ENCODE measurements around the gene TINAGL1. TPM values are rescaled to one million over a fixed set of nuclear protein-coding genes. Genes with fewer than 3 reads are reported as not detected.
A peak's percentile ranks its signal among the peaks of the same experiment; 100 is the strongest.

Gene TINAGL1, protein sequence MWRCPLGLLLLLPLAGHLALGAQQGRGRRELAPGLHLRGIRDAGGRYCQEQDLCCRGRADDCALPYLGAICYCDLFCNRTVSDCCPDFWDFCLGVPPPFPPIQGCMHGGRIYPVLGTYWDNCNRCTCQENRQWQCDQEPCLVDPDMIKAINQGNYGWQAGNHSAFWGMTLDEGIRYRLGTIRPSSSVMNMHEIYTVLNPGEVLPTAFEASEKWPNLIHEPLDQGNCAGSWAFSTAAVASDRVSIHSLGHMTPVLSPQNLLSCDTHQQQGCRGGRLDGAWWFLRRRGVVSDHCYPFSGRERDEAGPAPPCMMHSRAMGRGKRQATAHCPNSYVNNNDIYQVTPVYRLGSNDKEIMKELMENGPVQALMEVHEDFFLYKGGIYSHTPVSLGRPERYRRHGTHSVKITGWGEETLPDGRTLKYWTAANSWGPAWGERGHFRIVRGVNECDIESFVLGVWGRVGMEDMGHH
- 100 to 1,000 TPM; 317 to 506 TPM for total RNA-seq
- polyA plus RNA-seq: 100 to 1,000 TPM; 158 to 325 TPM
- long read RNA-seq, donor 1, transcript TINAGL1-201 (12 exons, 2,187 nt): major isoform, 69 of 95 reads
- long read RNA-seq, donor 1, partial matches to known transcripts: 14 of 95 reads
- long read RNA-seq, donor 1, other reads (novel, unspliced or antisense): 12 of 95 reads
- long read RNA-seq, donor 2, transcript TINAGL1-201 (12 exons, 2,187 nt): major isoform, 118 of 238 reads
- long read RNA-seq, donor 2, partial matches to known transcripts: 72 of 238 reads
- long read RNA-seq, donor 2, other reads (novel, unspliced or antisense): 48 of 238 reads

DNA sequence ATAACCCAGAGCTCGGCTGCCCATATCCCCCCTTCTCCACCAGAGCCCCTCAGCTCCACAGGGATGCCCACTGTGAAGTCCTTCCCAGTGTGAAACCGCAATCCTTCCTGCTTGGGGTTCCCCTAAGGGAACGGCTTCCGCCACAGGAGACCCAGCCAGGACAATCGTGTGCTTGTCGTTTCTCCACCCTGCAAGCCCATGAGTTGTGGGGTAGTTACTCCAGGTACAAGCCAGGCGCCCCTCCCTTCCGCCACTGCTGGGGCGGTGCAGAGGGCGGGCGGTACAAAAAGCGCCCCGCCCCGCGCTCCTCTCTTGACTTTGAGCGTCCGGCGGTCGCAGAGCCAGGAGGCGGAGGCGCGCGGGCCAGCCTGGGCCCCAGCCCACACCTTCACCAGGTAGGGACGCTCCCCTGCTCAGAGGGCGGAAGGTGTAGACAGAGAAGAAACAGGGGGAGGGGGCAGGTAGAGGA, at the start of gene TINAGL1:
Gene TINAGL1 (plus strand): TSS at position 315 of the 469 bp plus-strand sequence. CDS start 634 bp downstream, outside the sequence.
- intact Hi-C loops (cut with DNase I): loop anchor here in 1 of 2 donors (5.0 kb wide), 1 partner anchor 136 kb away; no protein-coding TSS in a partner anchor

GRCh38 chr1:31529999-31530684, 46.2 kb upstream of the TINAGL1 start:
- intact Hi-C loops (cut with DNase I): no loop called here
- no peaks in the 10 kb centered on the region for H3K36me3 ChIP-seq (ENCODE audit: control insufficient read depth in 1 of 2, insufficient read depth in 2 of 2, low read length in 1 of 2)
- 33 to 44% methylated on average over 4 of the region's 4 CpGs for WGBS, 2 donors
- ATAC-seq (ENCODE audit: low FRiP score) (no peak), DNase-seq (no peak)
- H3K4me1 ChIP-seq (ENCODE audit: control insufficient read depth in 1 of 2, insufficient read depth in 2 of 2, low read length in 2 of 2): no peaks in the 10 kb centered on the region
- no peak overlapping the region for H3K4me3 ChIP-seq (ENCODE audit: low read length in 2 of 2)
- no peaks in the 10 kb centered on the region for H3K27me3 ChIP-seq (ENCODE audit: control insufficient read depth in 1 of 2, insufficient read depth in 2 of 2, low read length in 1 of 2)
- no peak overlapping the region for H3K27ac ChIP-seq (ENCODE audit: low read depth in 1 of 2, low read length in 2 of 2)
- H3K9me3 ChIP-seq (ENCODE audit: control insufficient read depth, low read length): no peaks in the 10 kb centered on the region

More for the DNA sequence above, at the start of gene TINAGL1:
- H3K4me3 ChIP-seq (ENCODE audit: low read length in 2 of 2): peak within 1 kb of the TSS; percentile 65 to 95
- peak in 1 of 2 donors; percentile 90 for DNase-seq
- H3K9me3 ChIP-seq (ENCODE audit: control insufficient read depth, low read length): no peaks in the 10 kb centered on the region
- H3K4me1 ChIP-seq (ENCODE audit: control insufficient read depth in 1 of 2, insufficient read depth in 2 of 2, low read length in 2 of 2): peaks cover 1 to 5% of the 10 kb centered on the region in 2 donors
- H3K36me3 ChIP-seq (ENCODE audit: control insufficient read depth in 1 of 2, insufficient read depth in 2 of 2, low read length in 1 of 2): no peaks in the 10 kb centered on the region
- ATAC-seq (ENCODE audit: low FRiP score): peak; percentile 42
- WGBS, 2 donors: 1% methylated on average over 25 of the region's 25 CpGs
- H3K27me3 ChIP-seq (ENCODE audit: control insufficient read depth in 1 of 2, insufficient read depth in 2 of 2, low read length in 1 of 2): no peaks in the 10 kb centered on the region
- H3K27ac ChIP-seq (ENCODE audit: low read depth in 1 of 2, low read length in 2 of 2): peak within 1 kb of the TSS; percentile 82 to 83

GRCh38 chr1:31531177-31531999, 44.9 kb upstream of the TINAGL1 start:
- Histone ChIP-seq H3K36me3 (ENCODE audit: control insufficient read depth in 1 of 2, insufficient read depth in 2 of 2, low read length in 1 of 2) (no peaks in the 10 kb centered on the region), H3K9me3 (ENCODE audit: control insufficient read depth, low read length) (no peaks in the 10 kb centered on the region), H3K4me1 (ENCODE audit: control insufficient read depth in 1 of 2, insufficient read depth in 2 of 2, low read length in 2 of 2) (no peaks in the 10 kb centered on the region), H3K4me3 (ENCODE audit: low read length in 2 of 2) (no peak overlapping the region), H3K27me3 (ENCODE audit: control insufficient read depth in 1 of 2, insufficient read depth in 2 of 2, low read length in 1 of 2) (no peaks in the 10 kb centered on the region), H3K27ac (ENCODE audit: low read depth in 1 of 2, low read length in 2 of 2) (no peak overlapping the region)
- no peak for DNase-seq
- ATAC-seq (ENCODE audit: low FRiP score): no peak
- intact Hi-C loops (cut with DNase I): no loop called here
- WGBS, 2 donors: 28 to 50% methylated on average over 10 of the region's 10 CpGs

- 29 to 36% methylated on average over 1 of the region's 1 CpG for WGBS, 2 donors
- DNase-seq (no peak), ATAC-seq (ENCODE audit: low FRiP score) (no peak)
- H3K4me1 ChIP-seq (ENCODE audit: control insufficient read depth in 1 of 2, insufficient read depth in 2 of 2, low read length in 2 of 2): no peaks in the 10 kb centered on the region
- no peaks in the 10 kb centered on the region for H3K36me3 ChIP-seq (ENCODE audit: control insufficient read depth in 1 of 2, insufficient read depth in 2 of 2, low read length in 1 of 2)
- no peak overlapping the region for H3K4me3 ChIP-seq (ENCODE audit: low read length in 2 of 2)
- no peak overlapping the region for H3K27ac ChIP-seq (ENCODE audit: low read depth in 1 of 2, low read length in 2 of 2)
- intact Hi-C loops (cut with DNase I): no loop called here
- H3K9me3 ChIP-seq (ENCODE audit: control insufficient read depth, low read length): no peaks in the 10 kb centered on the region
- H3K27me3 ChIP-seq (ENCODE audit: control insufficient read depth in 1 of 2, insufficient read depth in 2 of 2, low read length in 1 of 2): no peaks in the 10 kb centered on the region
Measured at GRCh38 chr1:31532173-31532572, 44.1 kb upstream of the TINAGL1 start.

- intact Hi-C loops (cut with DNase I): no loop called here
- no peaks in the 10 kb centered on the region for H3K36me3 ChIP-seq (ENCODE audit: control insufficient read depth in 1 of 2, insufficient read depth in 2 of 2, low read length in 1 of 2)
- no peaks in the 10 kb centered on the region for H3K27me3 ChIP-seq (ENCODE audit: control insufficient read depth in 1 of 2, insufficient read depth in 2 of 2, low read length in 1 of 2)
- no peak overlapping the region for H3K4me3 ChIP-seq (ENCODE audit: low read length in 2 of 2)
- H3K27ac ChIP-seq (ENCODE audit: low read depth in 1 of 2, low read length in 2 of 2): no peak overlapping the region
- no peaks in the 10 kb centered on the region for H3K9me3 ChIP-seq (ENCODE audit: control insufficient read depth, low read length)
- H3K4me1 ChIP-seq (ENCODE audit: control insufficient read depth in 1 of 2, insufficient read depth in 2 of 2, low read length in 2 of 2): no peaks in the 10 kb centered on the region
- DNase-seq (no peak), ATAC-seq (ENCODE audit: low FRiP score) (no peak)
- WGBS, 2 donors: 91 to 94% methylated on average over 7 of the region's 7 CpGs
Measured at GRCh38 chr1:31535561-31535960, 40.8 kb upstream of the TINAGL1 start.

- intact Hi-C loops (cut with DNase I): no loop called here
- no peak for ATAC-seq (ENCODE audit: low FRiP score)
- WGBS, 2 donors: 95 to 96% methylated on average over 3 of the region's 3 CpGs
- Histone ChIP-seq H3K27ac (ENCODE audit: low read depth in 1 of 2, low read length in 2 of 2) (no peak overlapping the region), H3K9me3 (ENCODE audit: control insufficient read depth, low read length) (peaks cover 2% of the 10 kb centered on the region), H3K4me3 (ENCODE audit: low read length in 2 of 2) (no peak overlapping the region), H3K4me1 (ENCODE audit: control insufficient read depth in 1 of 2, insufficient read depth in 2 of 2, low read length in 2 of 2) (no peaks in the 10 kb centered on the region), H3K27me3 (ENCODE audit: control insufficient read depth in 1 of 2, insufficient read depth in 2 of 2, low read length in 1 of 2) (no peaks in the 10 kb centered on the region), H3K36me3 (ENCODE audit: control insufficient read depth in 1 of 2, insufficient read depth in 2 of 2, low read length in 1 of 2) (no peaks in the 10 kb centered on the region)
- no peak for DNase-seq
Measured at GRCh38 chr1:31539329-31539728, 37.0 kb upstream of the TINAGL1 start.

DNA sequence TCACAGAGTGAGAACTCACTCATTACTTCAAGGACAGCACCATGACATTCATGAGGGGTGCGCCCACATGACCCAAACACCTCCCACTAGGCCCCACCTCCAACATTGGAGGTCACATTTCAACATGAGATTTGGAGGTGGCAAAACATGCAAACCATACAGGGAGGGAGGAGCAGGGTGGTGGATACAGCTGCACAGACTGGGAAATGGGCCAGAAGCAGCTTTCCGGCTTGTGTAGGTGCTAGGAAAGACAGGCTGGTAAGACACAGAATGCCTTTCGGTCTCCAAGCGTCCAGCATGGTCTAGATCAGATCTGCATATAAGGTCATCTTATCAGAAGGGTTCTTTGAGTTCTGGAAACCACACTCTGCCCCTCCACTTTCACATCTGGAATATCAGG, 35.1 kb upstream of the TINAGL1 start:
- no peaks in the 10 kb centered on the region for H3K27me3 ChIP-seq (ENCODE audit: control insufficient read depth in 1 of 2, insufficient read depth in 2 of 2, low read length in 1 of 2)

More for the DNA sequence above, 35.1 kb upstream of the TINAGL1 start:
- H3K4me1 ChIP-seq (ENCODE audit: control insufficient read depth in 1 of 2, insufficient read depth in 2 of 2, low read length in 2 of 2): no peaks in the 10 kb centered on the region
- peaks cover 2% of the 10 kb centered on the region for H3K9me3 ChIP-seq (ENCODE audit: control insufficient read depth, low read length)
- 77 to 78% methylated on average over 4 of the region's 4 CpGs for WGBS, 2 donors
- H3K27ac ChIP-seq (ENCODE audit: low read depth in 1 of 2, low read length in 2 of 2): no peak overlapping the region
- H3K4me3 ChIP-seq (ENCODE audit: low read length in 2 of 2): no peak overlapping the region
- ATAC-seq (ENCODE audit: low FRiP score) (no peak), DNase-seq (no peak)
- no peaks in the 10 kb centered on the region for H3K36me3 ChIP-seq (ENCODE audit: control insufficient read depth in 1 of 2, insufficient read depth in 2 of 2, low read length in 1 of 2)
- intact Hi-C loops (cut with DNase I): loop anchor here (10.0 kb wide), 1 partner anchor 356 kb away; no protein-coding TSS in a partner anchor
